ENCODE measurements around the gene PEA15.

PEA15 gene

DNA sequence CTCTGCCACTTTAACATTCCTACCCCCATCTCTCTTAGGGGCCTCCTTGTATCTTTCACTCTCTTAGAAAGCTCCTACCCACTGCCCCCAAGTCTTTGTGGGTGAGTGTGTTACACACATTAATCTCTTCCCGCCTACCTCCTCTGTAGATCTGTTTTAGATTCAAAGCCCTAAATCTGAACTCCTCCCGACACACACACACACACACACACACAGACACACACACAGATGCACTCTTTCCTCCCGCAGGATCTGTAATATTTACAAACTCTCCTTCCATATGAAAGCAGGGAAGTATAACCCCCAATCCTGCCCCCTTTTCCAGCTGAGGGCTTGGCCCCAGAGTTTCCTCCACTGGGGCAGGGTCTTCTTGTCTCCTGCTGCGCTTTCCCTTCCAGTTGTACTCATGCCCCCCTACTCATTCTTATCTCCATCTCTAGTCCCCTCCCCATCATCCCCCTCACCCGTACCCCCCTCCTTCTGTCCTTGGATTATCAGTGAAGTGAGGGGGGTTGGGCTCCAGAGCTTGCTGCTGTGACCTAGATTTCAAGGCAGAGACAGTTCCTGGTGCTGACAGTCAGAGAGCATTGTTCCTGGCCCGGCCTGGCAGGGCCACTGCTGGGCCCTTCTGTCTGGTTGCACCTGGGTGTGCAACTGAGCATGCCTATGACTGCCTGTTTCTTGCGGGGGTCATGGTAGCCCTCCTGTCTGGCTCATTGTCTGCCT lies 4.3 kb downstream of the PEA15 start:
- no peak for DNase-seq

DNA sequence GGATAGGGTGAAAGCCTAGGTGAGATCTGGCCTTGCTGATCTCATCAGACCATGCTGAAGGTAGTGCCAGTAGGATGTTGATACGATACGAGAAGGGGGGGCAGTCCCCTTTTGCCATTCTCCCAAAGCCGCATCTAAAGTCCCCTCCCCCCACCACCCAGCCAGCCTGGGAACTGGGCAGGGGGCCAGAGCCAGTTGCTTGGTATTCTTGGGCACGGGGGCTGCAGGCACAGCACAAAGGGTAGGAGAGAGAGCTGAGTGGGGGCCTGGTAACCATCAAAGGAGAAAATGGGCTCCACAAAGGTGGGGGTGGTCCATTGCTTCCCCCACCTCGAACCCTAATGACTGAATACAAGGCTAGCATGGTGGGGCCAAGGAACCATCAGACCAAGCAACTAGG lies 5.4 kb downstream of the PEA15 start:
- no peak for DNase-seq

DNA sequence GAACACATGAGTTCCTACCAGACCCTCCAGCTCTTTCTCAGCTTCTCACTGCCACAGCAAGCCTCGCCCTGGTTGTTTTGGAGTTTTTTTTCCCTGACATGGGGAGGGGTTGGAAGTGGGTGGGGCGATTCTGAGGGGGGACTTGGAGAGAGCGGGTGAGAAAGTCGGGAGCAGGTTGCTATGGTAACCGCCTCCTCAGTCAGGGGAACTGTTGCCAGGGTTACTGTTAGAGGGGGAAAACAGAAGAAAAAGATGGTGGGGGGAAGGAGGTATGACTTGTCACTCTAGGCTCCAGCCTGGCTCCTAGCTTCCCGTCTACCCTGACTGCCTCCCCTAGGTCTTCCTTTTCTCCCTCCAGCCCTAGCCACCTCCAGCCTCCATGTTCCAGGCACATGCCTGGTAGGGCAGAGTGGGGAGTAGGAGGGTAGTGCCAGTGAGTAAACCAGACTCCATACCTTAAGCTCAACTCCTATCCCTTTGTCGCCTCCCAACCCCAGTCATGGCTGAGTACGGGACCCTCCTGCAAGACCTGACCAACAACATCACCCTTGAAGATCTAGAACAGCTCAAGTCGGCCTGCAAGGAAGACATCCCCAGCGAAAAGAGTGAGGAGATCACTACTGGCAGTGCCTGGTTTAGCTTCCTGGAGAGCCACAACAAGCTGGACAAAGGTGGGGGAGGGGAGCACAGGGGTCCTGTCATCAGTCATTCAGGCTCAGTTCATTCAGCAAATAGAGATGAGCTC lies 6.0 kb downstream of the PEA15 start:
- no peak for DNase-seq

DNA sequence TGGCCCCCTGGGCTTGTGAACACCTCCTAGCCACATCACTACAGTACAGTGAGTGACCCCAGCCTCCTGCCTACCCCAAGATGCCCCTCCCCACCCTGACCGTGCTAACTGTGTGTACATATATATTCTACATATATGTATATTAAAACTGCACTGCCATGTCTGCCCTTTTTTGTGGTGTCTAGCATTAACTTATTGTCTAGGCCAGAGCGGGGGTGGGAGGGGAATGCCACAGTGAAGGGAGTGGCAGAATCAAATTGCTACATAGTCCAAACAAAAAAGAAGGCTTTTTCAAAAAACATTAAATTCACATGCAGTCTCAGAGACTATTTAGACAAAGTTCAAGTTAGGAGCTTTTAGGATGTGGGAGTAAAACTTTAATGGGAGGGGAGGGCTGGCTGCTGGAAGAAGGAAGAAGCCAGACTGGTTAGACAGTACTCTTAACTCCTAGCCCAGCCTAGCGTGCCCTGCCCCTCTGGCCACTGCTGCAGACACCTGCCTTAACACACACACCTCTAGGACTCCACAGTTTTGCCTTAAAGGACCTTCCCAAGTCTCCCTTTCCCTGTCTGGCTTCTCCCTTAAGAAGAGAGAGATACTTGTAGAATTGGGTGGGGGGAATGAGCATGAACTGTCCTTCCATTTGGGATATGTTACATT lies 9.4 kb downstream of the PEA15 start:
- no peak for DNase-seq

DNA sequence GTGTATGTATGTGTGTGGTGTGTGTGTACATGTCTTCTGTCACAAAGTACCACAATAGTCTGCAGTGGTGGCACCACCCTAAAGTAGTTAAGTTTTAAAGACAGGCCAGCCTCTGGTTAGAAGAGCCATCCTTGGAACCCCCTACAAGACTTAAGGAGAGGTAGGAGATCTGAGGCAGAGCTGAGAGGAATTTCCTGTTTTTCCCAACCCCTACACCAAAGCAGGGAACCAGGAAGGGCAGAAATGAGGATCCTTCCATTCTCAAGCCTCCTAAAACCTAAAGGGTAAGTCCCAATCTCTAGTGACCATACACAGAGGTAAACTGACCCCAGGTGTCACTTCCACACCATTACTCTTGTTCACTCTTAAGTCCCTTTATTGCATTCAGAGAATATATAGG lies 11.1 kb downstream of the PEA15 start:
- DNase-seq: no peak

DNA sequence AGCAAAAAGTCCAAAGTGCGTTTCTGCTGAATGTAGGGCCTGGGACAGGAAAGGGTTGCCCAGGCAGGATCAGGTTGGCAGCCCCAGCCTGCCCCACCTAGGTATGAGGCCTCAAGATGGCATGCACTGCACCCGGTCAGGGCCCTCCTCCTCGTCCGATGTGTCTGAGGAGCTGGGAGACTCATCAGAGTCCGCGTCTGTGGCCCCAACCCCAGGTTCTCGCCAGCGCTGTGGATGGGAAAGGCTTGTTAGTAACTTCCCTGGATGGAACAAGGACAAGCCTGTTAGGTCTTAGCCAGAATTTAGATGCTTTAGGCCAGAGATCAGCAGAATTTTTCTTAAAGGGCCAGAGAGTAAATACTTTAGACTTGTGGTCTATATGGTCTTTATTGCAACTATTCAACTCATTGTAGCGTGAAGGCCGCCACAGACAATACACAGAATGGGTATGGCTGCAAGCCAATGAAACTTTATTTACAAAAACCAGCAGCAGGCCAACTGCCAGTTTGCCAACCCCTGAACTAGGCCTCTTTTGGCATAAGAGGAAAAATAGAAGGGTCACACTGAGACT lies 12.4 kb downstream of the PEA15 start:
- no peak for DNase-seq

DNA sequence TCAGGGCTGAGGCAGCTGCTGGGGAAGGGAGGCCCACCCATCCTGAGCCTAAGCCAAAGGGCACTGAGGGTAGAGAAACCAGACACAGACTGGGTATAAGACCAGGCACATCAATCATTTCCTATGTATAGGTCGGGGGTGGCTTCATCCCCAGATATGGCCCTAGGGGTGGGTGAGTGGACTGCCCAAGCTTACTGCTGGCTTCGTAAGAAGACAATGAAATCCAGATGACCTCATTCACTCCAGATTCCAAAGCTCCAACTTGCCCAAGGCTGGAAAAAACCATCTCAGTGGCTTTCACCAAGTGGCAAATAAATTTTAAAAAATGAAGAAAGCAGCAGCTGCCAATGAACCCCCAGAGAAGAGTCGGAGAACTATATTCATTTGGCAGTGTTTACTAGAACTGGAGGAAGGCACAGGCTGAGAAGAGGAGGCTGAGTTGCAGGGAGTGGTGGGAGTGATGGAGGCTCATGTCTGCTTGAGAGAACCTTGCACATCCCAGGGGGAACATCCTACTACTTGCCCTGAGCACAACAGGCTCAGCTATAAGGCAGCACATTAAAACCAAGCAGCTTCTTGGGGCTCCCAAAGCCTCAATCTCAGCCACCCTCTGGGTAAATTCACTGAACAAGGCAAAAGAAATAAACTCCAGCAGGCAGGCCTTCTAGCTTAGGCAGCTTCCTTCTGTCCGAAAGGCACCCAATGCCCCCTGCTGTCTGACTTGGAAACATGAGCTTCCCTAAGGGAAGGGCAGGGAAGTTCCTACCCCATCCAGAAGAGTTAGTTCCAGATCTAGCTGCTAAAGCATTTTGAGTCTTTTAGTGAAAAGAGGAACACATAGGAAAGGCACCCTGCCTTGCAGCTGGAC lies 14.1 kb downstream of the PEA15 start:
- no peak for DNase-seq

DNA sequence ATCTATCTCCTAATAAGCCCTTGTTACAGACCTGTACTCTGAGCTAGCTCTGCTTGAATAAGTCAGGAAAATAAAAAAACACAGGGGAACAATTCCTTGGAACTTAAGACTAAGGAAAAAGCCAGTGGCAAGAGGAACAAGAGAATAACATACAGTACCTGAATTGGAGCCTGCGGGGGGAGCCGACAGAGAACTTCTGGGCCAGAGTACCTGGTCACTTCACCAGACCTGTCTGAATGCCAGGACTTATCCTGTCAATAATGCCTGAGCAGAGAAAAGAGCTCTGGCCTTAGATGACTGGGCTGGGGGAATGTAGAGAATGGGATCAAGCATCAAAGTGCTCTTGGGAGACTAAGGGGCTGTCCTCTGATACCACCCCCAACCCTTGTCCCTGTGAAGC lies 15.1 kb downstream of the PEA15 start:
- no peak for DNase-seq

DNA sequence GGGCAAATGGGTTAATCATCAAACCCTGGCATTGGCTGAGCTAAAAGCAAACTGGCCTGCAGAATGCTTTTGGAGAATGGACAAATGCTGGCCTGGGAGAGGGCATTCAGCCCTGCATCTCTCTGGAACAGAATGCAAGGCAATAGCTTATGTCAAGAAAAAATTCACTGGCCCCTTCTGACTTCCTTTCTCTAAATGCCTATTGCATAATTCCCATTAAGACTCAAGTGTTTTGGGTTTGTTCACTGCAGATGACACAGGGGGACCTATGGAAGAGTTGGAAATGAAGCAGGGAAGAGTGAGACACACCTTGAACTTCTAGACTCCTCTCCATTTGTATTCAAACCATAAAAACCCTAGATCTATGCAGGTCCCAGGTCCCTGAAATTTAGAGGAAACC lies 15.9 kb downstream of the PEA15 start:
- DNase-seq: no peak

DNA sequence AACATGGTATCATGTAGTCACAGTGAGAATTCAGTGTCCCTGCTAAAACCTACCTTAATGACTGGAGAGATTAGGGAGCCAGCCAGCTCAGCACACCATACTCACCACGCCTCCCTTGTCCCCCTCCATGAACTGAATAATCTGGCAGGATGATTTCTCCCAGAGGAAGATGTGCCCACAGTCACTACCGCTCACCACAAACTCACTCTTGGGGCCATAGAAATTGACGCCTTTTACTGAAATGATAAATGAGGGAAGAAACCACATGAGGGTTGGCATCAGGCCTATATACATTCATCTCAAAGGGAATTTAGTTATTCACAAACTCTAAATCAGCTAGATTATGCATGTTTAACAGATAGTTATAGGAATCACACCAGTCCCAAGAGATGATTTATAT lies 17.4 kb downstream of the PEA15 start:
- no peak for DNase-seq

DNA sequence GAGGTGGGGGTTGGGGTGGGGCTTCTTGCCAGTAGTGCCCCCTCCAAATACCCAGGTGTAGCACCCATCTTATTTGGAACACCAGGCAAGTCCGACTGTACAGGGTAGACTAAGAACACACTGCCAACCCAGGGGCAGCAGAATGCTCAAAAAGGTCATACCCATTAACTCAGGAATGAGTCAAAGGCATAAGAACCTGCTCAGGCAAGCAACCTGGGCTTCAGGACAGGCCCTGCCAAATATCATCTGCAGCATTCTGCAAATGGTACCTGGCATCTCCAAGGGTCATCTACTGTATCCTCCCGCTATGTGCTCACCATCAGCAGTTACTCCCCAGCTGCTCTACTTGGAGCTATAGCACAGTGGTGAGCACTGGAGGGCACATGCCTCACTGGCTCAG lies 19.4 kb downstream of the PEA15 start:
- DNase-seq: no peak

DNA sequence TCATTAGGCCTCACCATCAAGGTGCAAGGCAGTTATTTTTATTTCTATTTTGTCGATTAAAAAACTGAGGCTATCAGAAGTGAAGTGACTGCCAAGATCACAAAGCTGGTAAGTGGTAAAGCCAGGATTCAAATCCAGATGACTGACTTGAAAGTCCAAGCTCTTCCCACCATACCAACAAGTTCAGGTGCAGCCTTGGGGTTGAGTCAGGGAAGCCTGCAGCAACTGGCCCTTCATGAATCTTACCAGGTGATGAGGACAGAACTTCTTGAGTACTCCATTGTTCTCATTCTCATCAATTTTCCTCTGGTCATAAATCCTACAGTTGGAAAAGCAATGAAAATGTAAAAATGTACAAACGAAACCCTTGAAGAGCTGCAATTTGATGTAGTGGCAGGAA lies 20.2 kb downstream of the PEA15 start:
- DNase-seq: no peak

DNA sequence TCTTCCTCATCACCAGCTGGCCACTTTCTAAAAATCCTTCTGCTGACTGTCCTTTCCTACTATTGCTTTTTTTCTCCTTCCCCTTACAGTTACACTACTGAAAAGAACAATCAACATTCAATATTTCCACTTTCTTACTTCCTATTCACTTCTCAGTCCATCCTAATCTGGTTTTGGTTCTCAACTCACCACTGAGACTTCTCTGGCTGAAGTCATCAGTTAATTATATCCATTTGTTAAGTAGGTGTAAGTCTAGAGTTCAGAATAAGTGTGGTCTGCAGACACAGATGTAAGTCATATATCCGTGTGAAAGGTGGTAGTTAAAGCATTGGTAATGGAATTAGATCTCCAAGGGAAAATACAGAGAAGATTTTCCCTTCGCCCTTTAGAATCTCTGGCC lies 21.4 kb downstream of the PEA15 start:
- no peak for DNase-seq

DNA sequence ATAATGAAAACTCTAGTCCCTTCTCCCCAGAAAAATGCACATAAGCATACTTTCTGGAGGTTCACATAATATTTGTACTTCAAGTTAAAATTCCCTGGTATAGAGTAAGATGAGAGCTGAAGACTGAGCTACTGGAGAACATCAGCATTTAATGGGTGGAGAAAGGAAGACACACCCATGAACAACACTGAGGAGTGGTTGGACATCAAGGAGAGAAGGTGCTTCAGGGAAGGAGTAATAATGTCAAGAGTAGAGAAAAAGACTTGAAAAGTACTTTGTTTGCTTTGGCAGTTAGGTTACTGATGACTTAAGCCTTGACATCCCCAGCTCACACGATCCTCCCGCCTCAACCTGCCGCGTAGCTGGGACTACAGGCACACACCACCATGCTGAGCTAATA lies 21.9 kb downstream of the PEA15 start:
- DNase-seq: no peak

DNA sequence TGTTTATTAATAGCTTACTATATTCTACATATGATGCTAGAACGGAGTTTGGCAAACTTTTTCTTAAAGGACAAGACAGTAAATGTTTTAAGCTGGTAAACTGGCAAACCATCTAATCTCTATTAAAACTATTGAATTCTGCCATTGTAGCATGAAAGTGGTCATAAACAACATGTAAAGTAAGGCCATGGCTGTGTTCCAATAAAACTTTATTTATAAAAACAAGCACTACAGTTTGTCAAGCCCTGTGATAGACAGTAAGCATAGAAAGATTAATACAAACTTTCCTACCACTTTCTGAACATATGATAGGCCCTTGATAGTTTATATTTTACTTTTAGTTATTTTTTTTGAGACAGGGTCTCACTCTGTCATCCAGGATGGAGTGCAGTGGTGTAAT lies 22.4 kb downstream of the PEA15 start:
- DNase-seq: no peak

DNA sequence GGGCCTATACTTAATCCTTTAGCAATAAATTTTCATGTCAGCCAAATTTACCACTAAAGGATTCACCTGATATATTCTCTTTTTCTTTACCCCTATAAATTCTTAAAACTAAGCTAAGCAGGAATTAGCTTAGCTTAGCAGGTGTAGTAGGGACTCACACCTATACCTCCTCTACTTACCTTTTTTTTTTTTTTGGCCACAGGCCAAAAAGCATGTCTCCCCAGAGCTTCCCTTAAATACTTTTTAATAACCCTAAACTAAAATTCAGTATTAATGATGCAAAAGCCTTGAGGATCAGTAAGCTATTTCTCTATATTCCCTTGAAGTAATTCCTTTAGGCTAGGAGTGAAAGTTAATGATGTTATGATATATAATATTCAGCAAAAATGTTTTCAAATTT lies 23.2 kb downstream of the PEA15 start:
- DNase-seq: no peak

DNA sequence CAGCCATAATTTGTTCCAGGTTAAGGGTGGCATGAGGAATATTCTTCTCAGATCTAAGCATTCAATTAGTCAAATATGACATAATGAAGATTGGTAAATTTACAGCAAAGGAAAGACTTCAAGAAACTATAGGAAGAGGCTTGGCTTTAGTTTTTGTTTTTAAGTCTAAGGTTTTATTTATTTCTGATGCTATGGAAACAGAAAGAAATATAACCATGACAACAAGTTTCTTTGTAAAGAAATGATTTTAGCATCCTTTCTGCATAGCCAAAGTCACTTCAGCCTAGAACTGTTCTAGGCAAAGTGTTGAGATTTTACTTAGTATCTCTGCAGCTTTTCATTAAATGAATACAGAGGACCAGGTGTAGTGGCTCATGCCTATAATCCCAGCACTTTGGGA lies 27.7 kb downstream of the PEA15 start:
- DNase-seq: no peak

DNA sequence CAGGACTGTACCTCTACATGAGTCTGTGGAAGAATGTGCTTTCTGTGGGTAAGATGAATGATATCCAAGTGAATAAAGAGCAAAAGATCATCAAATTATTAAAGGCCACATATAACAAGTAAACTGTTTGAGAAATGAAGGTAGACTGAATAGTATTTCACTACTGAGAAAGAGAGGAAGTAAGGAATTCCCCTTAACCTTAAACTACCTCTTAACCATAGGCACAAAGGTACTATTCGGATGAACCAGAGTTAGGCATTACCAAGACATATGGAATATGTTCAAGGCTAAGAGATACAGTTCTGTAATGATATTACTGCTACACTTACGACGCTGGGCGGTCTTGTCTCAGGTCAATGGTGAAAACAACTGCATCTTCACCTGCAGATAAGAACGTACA lies 31.6 kb downstream of the PEA15 start:
- DNase-seq: no peak

DNA sequence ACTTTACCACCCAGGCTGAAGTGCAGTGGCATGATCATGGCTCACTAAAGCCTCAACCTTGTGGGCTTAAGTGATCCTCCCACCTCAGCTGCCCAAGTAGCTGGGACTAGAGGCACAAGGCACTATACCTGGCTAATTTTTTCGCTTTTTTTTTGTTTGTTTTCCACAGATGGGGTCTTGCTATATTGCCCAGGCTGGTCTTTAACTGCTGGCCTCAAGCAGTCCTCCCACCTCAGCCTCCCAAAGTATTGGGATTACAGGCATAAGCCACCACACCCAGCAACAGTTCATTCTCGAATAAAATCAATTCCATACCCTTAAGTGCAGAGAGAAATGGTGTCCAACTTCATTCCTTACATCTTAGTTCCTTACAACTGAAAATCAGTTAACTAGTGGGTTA lies 32.4 kb downstream of the PEA15 start:
- DNase-seq: no peak

DNA sequence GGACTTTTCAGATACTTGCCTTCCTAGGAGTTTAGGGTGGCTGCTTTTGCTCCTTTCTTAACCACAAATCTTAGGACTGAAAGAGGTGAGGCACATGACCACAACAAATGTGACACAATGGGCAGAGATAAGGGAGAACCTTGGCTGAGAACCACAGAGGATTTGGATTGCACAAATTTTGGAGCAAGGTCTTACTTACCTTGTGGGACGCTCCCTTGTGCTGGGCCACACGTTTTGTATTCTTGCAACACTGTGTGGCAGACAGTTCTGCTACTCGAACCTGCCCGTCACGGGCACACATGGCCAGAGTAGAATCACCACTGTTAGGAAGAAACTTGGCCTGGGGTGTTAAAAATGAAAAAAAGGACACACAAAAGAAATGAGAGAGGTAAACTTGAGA lies 33.2 kb downstream of the PEA15 start:
- no peak for DNase-seq

DNA sequence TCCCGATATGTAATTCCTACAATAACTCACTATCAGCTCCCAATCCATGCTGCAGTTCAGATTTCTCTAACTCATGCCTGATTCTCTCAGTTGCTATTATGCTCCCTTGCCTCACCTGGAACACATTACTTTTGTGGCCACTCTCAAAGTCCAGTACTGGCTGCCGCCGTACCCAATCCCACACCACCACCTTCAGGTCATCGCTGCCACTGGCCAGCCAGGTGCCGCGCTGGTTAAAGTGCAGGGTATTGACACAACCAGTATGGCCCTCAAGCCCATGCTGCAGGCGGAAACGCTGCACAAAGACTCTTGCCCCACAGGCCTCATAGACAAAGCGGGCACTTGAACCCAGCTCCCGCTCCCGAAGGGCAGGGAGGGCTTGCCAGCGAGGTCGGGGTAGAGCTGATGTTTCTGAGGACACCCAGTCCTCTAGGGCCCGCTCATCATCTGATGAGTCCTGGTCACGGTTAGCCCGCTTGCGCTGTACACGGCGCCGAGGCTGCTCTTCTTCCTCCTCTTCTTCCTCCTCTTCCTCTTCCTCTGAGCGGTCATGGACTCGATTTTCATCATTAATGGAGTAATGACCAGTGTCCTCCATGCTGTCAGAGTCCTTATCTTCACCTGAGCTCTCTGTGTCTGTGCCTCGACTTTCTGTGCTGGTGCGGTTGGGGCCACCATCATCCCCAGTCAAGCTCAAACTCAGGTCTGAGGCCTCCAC lies 34.6 kb downstream of the PEA15 start:
- DNase-seq: no peak

DNA sequence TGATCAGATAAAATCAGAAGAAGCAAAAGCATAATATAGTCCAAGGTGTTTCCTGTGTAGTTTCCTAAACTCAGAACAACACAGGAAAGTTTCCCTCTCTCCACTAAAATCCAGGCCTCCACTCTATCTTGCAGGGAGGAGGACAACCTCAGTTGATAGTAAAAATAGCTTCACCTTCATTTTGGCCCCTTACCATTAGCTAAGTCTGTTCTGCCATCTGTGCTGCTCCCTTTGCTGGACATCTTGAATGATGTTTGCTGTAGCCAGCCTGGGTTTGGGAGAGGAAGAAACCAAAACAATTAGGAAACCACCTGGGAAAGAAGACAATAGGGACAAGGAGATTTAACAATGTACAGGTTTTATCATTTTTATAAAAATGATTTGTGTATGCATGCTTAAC lies 38.6 kb downstream of the PEA15 start:
- no peak for DNase-seq
